UCSD-AML1 (cell line): ENCODE results near the gene SH2B3.

Experiments
- DNase-seq: peaks from one replicate; lab custom pipeline; 2025; ENCODE audit not compliant: unreplicated experiment; lab: John Stamatoyannopoulos, UW

The SH2B3 gene

GRCh38 chr12:111427417-111428074, 21.8 kb downstream of the SH2B3 start:
- no peak for DNase-seq

DNA sequence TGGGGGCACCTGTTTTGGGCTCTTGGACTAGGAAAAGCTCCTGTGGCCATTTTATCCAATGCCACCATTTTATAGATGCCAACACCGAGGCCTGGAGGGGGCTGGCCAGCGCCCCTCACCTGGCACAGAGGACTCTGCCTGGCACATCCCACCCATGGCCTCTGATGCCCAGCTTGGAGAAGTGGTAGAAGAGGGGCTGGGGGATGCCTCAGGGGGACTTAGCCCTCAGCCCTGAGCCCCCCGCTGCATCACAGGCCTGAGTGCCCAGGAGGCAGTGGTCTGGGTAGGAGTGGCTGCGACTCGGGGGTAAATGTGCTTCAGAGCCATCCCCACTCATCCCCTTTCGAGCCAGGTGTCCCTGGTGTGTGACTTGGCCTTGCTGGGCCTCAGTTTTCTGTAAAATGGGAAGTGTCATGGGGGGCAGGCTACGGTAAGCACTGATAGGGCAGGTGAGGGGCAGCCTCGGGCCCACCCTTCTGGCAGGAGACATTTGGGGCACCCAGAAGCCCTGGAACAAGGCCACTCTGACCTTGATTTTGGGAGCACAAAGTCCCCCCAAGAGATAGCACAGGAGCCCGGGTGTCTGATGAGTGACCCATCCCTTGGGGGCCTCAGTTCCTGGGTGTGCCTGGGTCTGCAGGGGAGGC, 22.5 kb downstream of the SH2B3 start:
- DNase-seq = no peak

DNA sequence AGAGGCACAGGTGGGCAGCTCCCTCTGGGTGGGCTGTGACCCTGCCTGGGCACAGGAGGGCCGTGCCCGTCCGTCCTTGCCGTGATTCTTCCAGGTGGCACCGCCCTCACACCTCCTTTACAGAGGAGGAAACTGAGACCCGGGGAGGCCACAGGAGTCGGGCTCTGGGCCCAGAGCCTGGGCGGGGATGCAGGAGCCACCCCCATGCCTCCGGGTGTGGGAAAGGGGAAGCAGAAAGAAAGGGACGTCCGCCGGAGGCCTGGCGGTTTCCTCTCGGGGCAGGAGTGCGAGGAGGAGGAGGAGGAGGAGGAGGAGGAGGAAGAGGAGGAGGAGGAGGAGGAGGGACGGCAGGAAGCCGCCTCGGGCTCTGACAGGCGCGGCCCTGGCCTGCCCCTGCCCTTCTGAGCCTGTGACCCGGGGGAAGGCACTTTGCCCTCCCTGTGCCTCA, 23.0 kb downstream of the SH2B3 start:
- DNase-seq = peak; percentile 90

DNA sequence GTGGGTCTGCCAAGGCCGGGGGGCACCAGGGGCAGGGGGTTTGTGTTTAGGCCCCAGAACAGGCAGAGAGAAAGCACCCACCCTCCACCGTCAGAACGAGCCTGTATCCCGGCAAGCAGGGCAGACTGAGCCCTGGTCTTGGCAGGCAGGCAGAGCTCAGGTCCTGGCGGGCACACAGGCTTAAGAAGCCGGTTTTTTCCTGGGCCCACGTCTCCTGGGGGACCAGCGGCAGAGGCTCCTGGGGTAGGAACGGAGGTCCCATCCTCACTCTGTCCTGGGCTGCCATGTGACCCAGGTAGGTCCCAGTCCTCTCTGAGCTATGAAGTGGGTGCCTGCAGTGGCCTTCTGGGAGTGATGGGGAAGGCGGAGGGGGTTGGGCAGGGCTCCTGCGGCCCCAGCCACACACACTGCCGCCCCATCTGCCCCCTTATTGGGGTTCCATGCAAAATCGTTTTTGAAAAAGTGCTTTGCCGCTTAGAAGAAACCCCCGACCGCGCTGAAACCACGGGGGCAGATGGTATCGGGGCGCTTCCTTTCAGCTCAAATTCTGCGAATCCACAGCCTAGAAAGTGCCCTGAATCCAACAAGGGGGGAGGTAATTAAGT, 24.2 kb downstream of the SH2B3 start:
- DNase-seq = peak; percentile 63

DNA sequence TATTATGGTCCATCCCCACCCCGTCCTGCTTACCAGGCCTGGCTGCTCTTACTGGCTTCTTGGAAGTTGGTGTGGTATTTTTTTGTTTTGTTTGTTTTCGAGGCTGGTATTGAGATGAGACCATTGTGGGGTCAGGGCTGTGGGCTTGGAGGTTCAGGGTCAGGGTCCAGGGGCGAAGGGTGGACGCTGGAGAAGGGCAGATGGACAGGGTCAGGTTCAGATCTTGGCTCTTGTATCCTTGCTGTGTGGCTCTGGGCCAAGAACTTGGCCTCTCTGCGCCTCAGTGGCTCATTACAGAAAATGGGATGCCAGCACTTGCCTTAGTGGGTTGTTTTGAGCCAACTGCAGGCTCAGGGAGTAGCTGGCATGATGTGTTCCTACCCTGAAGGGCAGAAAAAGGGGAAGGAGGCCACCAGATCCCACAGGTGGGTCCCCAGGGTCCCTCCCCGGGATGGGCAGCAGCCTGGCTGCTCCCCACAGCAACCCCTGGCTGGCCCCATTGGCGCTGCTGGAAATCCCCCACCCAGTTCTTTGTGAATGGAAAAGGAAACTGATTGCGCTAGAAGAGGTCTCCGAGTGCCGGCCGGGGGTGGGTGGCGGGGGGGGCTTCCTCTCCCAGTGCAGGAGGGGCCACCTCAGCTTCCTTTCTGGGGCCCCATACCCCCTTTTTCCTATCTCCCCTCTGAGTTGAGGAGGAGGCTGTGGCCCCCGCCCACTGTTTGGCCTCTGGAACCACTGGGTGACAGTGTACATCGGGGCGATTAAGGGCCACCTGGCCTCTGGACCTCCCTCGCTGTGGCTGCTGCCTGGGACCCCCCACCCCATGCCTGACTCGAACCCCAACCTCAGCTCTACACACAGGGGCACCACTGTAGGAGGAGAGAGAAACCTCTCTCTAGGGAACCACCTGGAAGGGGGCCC, 25.0 kb downstream of the SH2B3 start:
- DNase-seq = peak; percentile 76

GRCh38 chr12:111431772-111432171, 26.0 kb downstream of the SH2B3 start:
- DNase-seq = no peak

DNA sequence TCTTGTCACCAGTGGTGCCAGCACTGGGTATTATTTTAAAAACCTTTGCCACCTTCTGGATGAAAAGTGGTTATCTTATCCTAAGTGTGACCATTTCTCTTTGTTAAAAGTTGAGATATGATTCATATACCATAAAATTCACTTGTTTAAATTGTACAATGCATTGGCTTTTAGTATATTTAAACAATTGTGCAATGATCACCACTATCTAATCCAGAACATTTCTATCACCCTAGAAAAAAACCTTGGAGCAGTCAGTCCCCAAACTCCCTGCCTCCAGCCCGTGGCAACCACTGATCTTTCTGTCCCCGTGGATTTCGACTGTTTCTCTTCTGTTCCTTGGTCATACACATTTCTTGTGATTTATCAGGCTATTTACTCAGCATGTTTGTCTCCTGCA, 28.3 kb downstream of the SH2B3 start:
- no peak for DNase-seq

DNA sequence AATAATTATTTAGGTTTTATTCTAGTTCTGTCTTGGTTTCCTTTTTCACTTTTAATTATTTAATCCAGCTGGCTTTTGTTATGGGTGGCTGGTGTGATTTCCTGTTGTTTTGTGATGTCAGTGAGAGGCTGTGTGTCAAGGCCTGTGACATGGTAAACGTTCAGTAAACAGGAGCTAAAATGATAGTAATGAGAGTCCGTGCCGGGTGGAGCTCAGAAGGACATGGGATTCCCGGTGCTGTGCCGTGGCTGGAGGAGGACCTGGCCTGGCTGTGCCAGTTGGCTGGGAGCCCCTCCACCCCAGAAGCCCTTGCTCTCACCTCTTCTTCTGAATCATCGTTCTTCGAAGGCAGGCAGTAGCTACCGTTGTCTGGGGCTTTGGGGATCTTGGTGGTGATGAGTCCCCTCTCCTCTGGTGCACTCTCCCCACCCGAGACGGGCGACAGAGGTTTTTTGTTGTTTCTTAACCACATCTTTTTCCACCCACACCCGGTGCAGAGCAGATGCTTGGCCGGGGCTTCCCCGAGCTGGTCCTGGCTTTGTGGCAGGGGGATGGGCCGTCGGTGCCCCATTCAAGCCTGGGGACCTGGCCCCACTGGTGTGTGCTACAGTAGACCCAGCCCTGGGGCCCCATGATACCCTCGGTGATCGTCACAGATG, 29.1 kb downstream of the SH2B3 start:
- peak; percentile 72 for DNase-seq

DNA sequence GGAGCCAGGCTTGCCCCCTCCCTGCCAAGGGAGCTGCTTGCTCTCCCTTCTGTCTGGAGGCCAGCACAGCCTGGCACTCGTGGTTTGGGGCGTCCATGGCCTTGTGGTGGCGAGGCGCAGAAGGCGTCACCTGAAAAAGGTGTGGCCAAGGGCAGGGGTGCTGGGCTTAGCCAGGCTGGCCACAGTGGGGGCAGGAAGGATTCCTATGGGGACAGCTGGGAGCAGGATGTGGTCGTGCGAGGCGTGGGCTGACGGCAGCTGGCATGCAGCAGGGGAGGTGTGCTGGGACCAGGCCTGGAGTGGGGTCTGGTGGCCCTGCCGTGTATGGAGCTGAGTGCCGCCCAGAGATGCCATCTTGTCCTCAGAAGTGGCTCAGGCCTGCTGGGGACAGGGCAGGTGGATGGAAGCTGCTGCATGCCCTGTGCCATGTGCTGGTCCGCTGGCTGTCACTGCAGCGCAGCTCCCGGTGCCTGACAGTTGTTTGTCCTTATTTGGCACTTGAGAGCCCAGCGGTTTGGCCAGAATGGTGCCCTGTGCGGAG, 30.0 kb downstream of the SH2B3 start:
- peak; percentile 52 for DNase-seq

DNA sequence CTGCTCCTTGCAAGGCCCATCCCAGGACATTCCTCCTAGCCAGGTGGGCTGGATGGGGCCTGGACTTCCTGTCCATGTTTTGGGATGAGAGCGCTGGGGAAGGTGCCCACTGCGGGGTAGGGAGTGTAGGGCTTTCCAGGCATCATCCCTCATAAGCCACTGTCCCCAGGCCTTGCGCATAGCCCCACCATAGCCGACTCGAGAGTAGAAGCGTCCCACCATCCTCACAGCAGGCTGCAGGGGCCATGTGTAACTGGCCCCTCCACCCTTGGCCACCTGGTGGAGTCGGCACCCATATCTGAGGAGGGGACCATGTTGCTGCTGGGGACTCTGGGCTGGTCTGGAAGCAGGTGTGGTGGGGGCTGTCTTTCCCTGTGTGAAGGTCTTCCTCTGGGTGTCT, 30.5 kb downstream of the SH2B3 start:
- DNase-seq = no peak

DNA sequence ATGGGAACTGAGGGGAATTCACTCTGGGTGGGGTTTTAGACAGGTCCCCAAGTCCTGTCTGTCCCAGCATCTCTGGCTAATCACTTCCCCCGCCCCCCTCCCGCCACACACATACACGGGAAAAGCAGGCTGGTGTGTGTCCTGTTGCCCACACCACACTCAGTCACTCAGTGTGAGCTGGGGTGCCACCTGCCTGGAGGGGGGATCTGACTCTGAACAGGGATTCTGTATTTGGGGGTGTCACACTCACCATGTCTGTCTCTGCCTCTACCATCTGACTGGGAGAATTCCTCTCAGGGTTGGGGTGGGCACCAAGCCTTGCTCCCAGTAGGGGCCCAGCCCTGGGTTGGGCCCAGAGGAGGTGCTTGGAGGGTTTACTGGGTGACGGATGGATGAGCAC, 31.1 kb downstream of the SH2B3 start:
- no peak for DNase-seq

GRCh38 chr12:111437816-111438454, 32.2 kb downstream of the SH2B3 start:
- peak; percentile 85 for DNase-seq

DNA sequence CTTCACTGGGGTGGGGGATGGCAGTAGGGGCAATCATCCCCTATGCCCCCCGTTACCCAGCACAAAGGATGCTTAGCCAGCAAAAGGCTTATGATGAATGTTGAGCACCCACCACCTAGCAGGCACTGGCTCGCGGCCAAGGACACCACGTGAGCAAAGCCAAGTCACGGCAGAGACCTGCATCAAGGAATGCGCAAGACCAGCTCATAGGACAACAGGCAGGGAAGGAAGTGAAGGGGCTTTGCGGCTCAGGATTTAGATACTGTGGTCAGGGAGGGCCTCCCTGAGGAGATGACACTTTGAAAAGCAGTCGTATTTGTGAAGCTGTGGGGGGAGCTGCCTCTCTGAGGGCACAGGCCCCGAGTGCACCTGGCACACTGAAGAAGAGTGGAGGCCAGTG, 32.8 kb downstream of the SH2B3 start:
- DNase-seq = peak; percentile 82

DNA sequence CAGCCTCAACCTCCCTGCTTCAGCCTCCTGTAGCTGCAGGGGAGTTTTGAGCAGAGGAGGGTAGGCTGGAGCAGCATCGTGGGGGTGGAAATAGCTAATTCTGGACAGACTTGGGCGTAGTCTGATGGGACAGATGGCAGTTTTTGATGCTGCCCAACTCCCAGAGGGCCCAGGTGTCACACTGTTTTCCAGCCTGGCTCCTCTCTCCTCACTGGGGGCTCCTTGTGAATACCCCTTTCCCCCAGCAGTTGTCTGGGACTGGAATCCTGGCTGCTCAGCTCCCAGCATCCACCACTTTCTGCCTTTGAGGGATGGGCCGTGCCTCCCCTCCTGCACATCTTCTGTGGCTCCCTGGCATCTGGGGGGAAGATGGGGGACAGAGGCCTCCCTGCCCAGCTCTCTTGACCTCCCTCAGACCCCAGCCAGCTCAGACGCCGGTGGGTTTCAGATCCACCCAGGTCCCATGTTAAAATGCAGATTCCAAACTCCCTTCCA, 34.0 kb downstream of the SH2B3 start:
- no peak for DNase-seq

DNA sequence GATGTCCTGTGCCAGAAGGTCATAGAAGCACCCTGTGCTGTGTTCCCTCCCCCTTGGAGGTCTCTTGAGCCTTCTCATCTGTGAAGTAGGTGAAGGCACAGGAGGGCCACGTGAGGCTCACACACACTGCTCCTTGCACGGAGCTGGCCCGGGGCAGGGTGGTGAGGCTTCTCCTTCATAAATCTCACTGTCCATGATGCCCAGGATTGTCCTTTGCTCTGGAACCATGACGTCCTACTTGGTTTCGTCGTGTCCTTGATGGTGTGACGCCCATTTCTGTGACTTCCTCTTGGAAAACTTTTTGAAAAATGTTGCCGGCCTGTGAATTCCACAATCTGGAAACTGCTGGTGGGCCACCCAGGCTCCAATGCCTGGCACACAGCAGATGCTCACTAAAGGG, 34.4 kb downstream of the SH2B3 start:
- DNase-seq = no peak

- no peak for DNase-seq
Measured at GRCh38 chr12:111440631-111441030, 34.9 kb downstream of the SH2B3 start.

- DNase-seq = no peak
Measured at GRCh38 chr12:111441107-111441928, 35.6 kb downstream of the SH2B3 start.

GRCh38 chr12:111442301-111443045, 36.8 kb downstream of the SH2B3 start:
- no peak for DNase-seq
